Measurements from ENCODE around the gene USP11.
A peak's percentile ranks its signal among the peaks of the same experiment; 100 is the strongest.

The USP11 gene

DNA sequence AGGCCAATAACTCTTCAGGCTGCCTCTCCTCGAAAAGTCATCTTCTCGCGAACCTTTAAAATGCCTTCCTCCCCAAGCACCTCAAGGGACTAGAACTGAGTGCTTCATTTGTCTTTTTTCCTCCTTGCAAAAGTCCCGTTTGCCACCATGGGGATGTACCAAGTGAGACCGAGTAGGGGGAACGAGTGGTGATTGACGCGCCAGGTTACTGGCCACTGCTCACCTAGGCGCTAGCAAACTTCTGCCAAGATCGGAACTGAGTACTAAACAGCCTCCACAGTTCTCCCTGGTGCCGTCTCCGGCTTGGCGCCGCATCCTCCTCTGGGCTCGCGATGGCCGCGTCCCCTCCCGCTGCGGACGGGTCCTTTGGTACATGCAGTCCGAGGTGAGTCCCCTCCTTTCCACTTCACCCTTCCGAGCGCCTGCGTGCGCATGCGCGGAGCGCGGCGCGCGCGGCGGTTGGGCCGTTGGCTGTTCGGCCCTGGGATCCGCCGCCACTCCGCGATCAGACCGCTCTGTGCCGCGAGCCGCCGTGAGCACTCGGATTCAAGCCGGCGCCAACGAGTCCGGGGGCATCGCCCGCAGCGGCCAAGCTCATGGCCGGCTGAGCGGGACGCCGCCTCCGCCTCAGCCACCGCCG, 14.4 kb upstream of the USP11 start, which contains the start of gene CDK16 (continued):
- TF ChIP-seq KLF9 (tag by site-specific recombination; IDR thresholded peaks at IDR 0.05; ENCODE audit: low read depth) (peak; percentile 22; the same call in 1 of the 2 replicates), ZNF391 (tag by site-specific recombination; IDR thresholded peaks at IDR 0.05; ENCODE audit: borderline replicate concordance, low read depth) (peak; percentile 77; the same call in 1 of the 2 replicates), ZNF140 (tag by site-specific recombination; IDR thresholded peaks at IDR 0.05) (no peak), ZNF366 (tag by site-specific recombination; conservative IDR thresholded peaks at IDR 0.05) (peak; percentile 84), ZNF394 (tag by site-specific recombination; IDR thresholded peaks at IDR 0.05; ENCODE audit: borderline replicate concordance) (peak; percentile 60; the same call in 1 of the 2 replicates), ZNF629 (tag by site-specific recombination; IDR thresholded peaks at IDR 0.05) (peak; percentile 78), ZNF747 (tag by site-specific recombination; IDR thresholded peaks at IDR 0.05) (no peak), ZNF701 (tag by site-specific recombination; IDR thresholded peaks at IDR 0.05) (no peak), ZBTB21 (tag by site-specific recombination; IDR thresholded peaks at IDR 0.05) (peak; percentile 48), ZNF155 (tag by site-specific recombination; IDR thresholded peaks at IDR 0.05) (no peak), ZNF292 (tag by site-specific recombination; IDR thresholded peaks at IDR 0.05; ENCODE audit: borderline replicate concordance, low read depth) (no peak), KLF7 (tag by site-specific recombination; IDR thresholded peaks at IDR 0.05; ENCODE audit: borderline replicate concordance) (peak; percentile 74; the same call in 1 of the 2 replicates), ZNF645 (tag by site-specific recombination; IDR thresholded peaks at IDR 0.05) (no peak), ZNF561 (tag by site-specific recombination; IDR thresholded peaks at IDR 0.05; ENCODE audit: borderline replicate concordance) (peak; percentile 81), HOXD13 (CRISPR knock-in tag; IDR thresholded peaks at IDR 0.05; ENCODE audit: borderline replicate concordance) (no peak), ZNF624 (tag by site-specific recombination; IDR thresholded peaks at IDR 0.05) (no peak), ZNF2 (tag by site-specific recombination; IDR thresholded peaks at IDR 0.05) (peak; percentile 96), YY1 (tag by site-specific recombination; IDR thresholded peaks at IDR 0.05) (no peak; the same call in 1 of the 2 replicates), SCRT1 (tag by site-specific recombination; IDR thresholded peaks at IDR 0.05; ENCODE audit: borderline replicate concordance) (no peak), SP7 (tag by site-specific recombination; IDR thresholded peaks at IDR 0.05) (peak; percentile 89), ZNF10 (tag by site-specific recombination; IDR thresholded peaks at IDR 0.05) (peak; percentile 31; the same call in 1 of the 2 replicates), ZNF324 (tag by site-specific recombination; IDR thresholded peaks at IDR 0.05) (peak; percentile 95), ZBTB48 (tag by site-specific recombination; IDR thresholded peaks at IDR 0.05) (0 out of 2 replicates have a peak, but pooled peaks have one; percentile 15), PRDM4 (tag by site-specific recombination; IDR thresholded peaks at IDR 0.05) (peak; percentile 66), TCF7L2 (IDR thresholded peaks at IDR 0.05; ENCODE audit: borderline replicate concordance, low read depth, low read length) (peak; percentile 19; the same call in 1 of the 2 replicates), ZXDB (tag by site-specific recombination; IDR thresholded peaks at IDR 0.05) (peak; percentile 93), ZBTB44 (tag by site-specific recombination; IDR thresholded peaks at IDR 0.05) (no peak), INSM2 (tag by site-specific recombination; IDR thresholded peaks at IDR 0.05) (peak; percentile 90)
- TF ChIP-seq, protein P1, sequence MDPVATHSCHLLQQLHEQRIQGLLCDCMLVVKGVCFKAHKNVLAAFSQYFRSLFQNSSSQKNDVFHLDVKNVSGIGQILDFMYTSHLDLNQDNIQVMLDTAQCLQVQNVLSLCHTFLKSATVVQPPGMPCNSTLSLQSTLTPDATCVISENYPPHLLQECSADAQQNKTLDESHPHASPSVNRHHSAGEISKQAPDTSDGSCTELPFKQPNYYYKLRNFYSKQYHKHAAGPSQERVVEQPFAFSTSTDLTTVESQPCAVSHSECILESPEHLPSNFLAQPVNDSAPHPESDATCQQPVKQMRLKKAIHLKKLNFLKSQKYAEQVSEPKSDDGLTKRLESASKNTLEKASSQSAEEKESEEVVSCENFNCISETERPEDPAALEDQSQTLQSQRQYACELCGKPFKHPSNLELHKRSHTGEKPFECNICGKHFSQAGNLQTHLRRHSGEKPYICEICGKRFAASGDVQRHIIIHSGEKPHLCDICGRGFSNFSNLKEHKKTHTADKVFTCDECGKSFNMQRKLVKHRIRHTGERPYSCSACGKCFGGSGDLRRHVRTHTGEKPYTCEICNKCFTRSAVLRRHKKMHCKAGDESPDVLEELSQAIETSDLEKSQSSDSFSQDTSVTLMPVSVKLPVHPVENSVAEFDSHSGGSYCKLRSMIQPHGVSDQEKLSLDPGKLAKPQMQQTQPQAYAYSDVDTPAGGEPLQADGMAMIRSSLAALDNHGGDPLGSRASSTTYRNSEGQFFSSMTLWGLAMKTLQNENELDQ (tag by site-specific recombination; IDR thresholded peaks at IDR 0.05; ENCODE audit: low read depth), result no peak
- TF ChIP-seq, protein P2, sequence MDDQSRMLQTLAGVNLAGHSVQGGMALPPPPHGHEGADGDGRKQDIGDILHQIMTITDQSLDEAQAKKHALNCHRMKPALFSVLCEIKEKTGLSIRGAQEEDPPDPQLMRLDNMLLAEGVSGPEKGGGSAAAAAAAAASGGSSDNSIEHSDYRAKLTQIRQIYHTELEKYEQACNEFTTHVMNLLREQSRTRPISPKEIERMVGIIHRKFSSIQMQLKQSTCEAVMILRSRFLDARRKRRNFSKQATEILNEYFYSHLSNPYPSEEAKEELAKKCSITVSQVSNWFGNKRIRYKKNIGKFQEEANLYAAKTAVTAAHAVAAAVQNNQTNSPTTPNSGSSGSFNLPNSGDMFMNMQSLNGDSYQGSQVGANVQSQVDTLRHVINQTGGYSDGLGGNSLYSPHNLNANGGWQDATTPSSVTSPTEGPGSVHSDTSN (CRISPR knock-in tag; IDR thresholded peaks at IDR 0.05), result peak; percentile 86; the same call in 1 of the 2 replicates
